Dermis blood vessel endothelial cell (primary cell): ENCODE data around the gene LMF1. TPM values are rescaled to one million over a fixed set of nuclear protein-coding genes. Genes with fewer than 3 reads are reported as not detected.
A peak's percentile ranks its signal among the peaks of the same experiment; 100 is the strongest.

ENCODE experiments used
- DNase-seq: peaks from one replicate; pipeline ENCODE4 v3.0.0; 2010
- total RNA-seq: library from RNA; depleted of rRNA; stranded (reverse); fragments of >200 nt; gene quantifications from 2 replicates; pipeline ENCODE4 v1.2.3, GENCODE V29; 2014

The LMF1 gene
- total RNA-seq: 14.2 and 14.6 TPM in 2 replicates

- peak; percentile 93 for DNase-seq
Measured at GRCh38 chr16:970766-971581, at the start of gene LMF1. Gene LMF1 (minus strand): TSS chr16:970984. CDS start chr16:970980, 4 bp downstream.

- no peak for DNase-seq
Measured at GRCh38 chr16:1020091-1020399, 49.3 kb upstream of the LMF1 start.

GRCh38 chr16:1019231-1020090 lies 48.7 kb upstream of the LMF1 start:
- peak; percentile 34 for DNase-seq

- DNase-seq: no peak
Measured at GRCh38 chr16:1018447-1019198, 47.8 kb upstream of the LMF1 start.

- no peak for DNase-seq
Measured at GRCh38 chr16:1014771-1015495, 44.1 kb upstream of the LMF1 start.

GRCh38 chr16:1014221-1014620 lies 43.4 kb upstream of the LMF1 start:
- no peak for DNase-seq

- DNase-seq: no peak
Measured at GRCh38 chr16:1013593-1013900, 42.8 kb upstream of the LMF1 start.

- no peak for DNase-seq
Measured at GRCh38 chr16:1012722-1013592, 42.2 kb upstream of the LMF1 start.

GRCh38 chr16:1012135-1012534 lies 41.4 kb upstream of the LMF1 start:
- no peak for DNase-seq

- no peak for DNase-seq
Measured at GRCh38 chr16:1011316-1012082, 40.7 kb upstream of the LMF1 start.

- no peak for DNase-seq
Measured at GRCh38 chr16:1010815-1011214, 40.0 kb upstream of the LMF1 start.

GRCh38 chr16:1010251-1010650 lies 39.5 kb upstream of the LMF1 start:
- no peak for DNase-seq

- no peak for DNase-seq
Measured at GRCh38 chr16:1009358-1010150, 38.8 kb upstream of the LMF1 start.

- DNase-seq: no peak
Measured at GRCh38 chr16:1008085-1008484, 37.3 kb upstream of the LMF1 start.

- DNase-seq: no peak
Measured at GRCh38 chr16:1007284-1007850, 36.6 kb upstream of the LMF1 start.

GRCh38 chr16:1006781-1007180 lies 36.0 kb upstream of the LMF1 start:
- no peak for DNase-seq

GRCh38 chr16:1005286-1005685 lies 34.5 kb upstream of the LMF1 start:
- DNase-seq: no peak

GRCh38 chr16:1003391-1004347 lies 32.9 kb upstream of the LMF1 start:
- peak; percentile 54 for DNase-seq
